ENCODE results near the gene PCDH18.

DNA sequence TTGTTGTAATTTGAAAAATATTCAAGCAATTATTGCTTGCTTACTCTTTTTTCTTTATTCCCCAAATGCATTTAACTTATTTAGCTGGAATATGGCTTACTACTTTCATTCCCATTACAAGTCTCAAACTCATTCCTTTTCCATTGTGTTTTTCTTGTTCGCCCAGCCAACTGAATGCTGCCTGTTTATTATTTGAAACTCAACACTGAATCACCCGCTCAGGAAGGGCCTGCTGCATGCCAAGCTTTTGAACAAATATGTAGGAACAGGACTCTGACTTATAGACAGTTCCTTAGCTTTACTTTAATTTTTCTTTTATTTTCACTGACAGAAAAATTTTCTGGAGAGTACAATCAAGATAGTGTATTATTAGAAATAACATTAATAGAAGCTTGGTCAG lies 12.9 kb downstream of the PCDH18 start:
- no peak for TF ChIP-seq POLR2AphosphoS5 (IDR thresholded peaks at IDR 0.05; ENCODE audit: low read depth, low read length)
- no peak for TF ChIP-seq TAF1 (IDR thresholded peaks at IDR 0.05; ENCODE audit: borderline replicate concordance, insufficient read depth, low read length)
- no peak for TF ChIP-seq FOXP2 (optimal IDR thresholded peaks at IDR 0.05; ENCODE audit: borderline replicate concordance, extremely low read depth, extremely low read length, insufficient read depth)
- peak; percentile 57; the same call in 1 of the 2 replicates for TF ChIP-seq SIN3A (IDR thresholded peaks at IDR 0.05; ENCODE audit: borderline replicate concordance, insufficient read depth, low read length)
- TF ChIP-seq, protein P1, sequence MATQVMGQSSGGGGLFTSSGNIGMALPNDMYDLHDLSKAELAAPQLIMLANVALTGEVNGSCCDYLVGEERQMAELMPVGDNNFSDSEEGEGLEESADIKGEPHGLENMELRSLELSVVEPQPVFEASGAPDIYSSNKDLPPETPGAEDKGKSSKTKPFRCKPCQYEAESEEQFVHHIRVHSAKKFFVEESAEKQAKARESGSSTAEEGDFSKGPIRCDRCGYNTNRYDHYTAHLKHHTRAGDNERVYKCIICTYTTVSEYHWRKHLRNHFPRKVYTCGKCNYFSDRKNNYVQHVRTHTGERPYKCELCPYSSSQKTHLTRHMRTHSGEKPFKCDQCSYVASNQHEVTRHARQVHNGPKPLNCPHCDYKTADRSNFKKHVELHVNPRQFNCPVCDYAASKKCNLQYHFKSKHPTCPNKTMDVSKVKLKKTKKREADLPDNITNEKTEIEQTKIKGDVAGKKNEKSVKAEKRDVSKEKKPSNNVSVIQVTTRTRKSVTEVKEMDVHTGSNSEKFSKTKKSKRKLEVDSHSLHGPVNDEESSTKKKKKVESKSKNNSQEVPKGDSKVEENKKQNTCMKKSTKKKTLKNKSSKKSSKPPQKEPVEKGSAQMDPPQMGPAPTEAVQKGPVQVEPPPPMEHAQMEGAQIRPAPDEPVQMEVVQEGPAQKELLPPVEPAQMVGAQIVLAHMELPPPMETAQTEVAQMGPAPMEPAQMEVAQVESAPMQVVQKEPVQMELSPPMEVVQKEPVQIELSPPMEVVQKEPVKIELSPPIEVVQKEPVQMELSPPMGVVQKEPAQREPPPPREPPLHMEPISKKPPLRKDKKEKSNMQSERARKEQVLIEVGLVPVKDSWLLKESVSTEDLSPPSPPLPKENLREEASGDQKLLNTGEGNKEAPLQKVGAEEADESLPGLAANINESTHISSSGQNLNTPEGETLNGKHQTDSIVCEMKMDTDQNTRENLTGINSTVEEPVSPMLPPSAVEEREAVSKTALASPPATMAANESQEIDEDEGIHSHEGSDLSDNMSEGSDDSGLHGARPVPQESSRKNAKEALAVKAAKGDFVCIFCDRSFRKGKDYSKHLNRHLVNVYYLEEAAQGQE (IDR thresholded peaks at IDR 0.05; ENCODE audit: insufficient read depth in 1 of 2, low read depth in 2 of 2, low read length in 2 of 2), result no peak
